ENCODE data around the gene ETS2. TPM values are rescaled to one million over a fixed set of nuclear protein-coding genes. Genes with fewer than 3 reads are reported as not detected.

Gene ETS2
- total RNA-seq, 2 experiments from 2014 or later = 44.7 to 61.9 TPM

DNA sequence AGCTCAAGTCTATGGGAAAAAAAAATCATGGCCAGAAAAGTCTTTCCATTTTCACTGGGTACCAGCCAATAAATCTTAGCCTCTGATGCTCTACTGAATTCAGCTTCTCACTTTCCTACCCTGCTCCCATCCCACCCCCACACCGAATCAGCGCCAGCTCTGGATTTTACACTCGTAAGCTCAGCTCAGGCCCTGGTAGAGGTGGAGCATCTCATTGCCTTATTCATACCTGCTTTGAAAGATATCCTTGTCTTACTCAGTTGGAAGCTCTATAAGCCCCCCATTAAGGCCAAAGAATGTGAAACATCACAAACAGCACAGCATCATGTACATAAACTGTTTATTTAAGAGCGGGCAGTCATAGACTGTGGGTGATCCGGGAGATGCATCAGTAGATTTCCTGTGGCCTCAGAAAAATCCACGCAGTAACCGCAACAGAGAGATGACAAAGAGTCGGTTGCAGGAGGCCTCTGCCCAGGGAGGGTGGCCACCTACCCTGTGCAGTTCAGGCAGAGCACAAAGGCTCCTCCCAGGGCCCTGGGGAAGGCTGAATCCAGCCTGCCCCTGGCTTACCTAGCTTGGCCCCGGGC, 36.4 kb upstream of the ETS2 start:
- peaks cover 73% of the 10 kb centered on the region for H3K4me1 Mint-ChIP-seq
- peak overlapping the region; percentile 97 for H3K27ac Mint-ChIP-seq
- peaks cover 8% of the 10 kb centered on the region for H3K9me3 Mint-ChIP-seq (ENCODE audit: low read depth)
- peaks cover 17% of the 10 kb centered on the region for H3K36me3 Mint-ChIP-seq (ENCODE audit: low read depth)
- CTCF ChIA-PET = interaction anchor here (0.7 to 2.4 kb wide), 10 partner anchors 8 to 620 kb away, joined by 3 to 14 read pairs (median 4); no protein-coding TSS in a partner anchor
- peaks cover 2% of the 10 kb centered on the region for H3K27me3 Mint-ChIP-seq
- H3K4me3 Mint-ChIP-seq = peak overlapping the region; percentile 46
- POLR2A ChIA-PET = interaction anchor here (1.1 to 2.4 kb wide), 5 partner anchors 36 to 420 kb away, joined by 3 to 17 read pairs (median 4); partner anchors contain the start of genes ETS2 and PSMG1
- intact Hi-C loops (cut with DNase I, micrococcal nuclease) = loop anchor here (2.0 to 10.0 kb wide), 5 partner anchors 543 to 1402 kb away; partner anchors contain the start of genes BRWD1 (in 2 of the 2) and DYRK1A (in 1 of the 2)
- peak; percentile 53 for DNase-seq
- no peak for ATAC-seq

- DNase-seq = no peak
- intact Hi-C loops (cut with DNase I, micrococcal nuclease) = no loop called here
- H3K27me3 Mint-ChIP-seq = no peaks in the 10 kb centered on the region
- peaks cover 9% of the 10 kb centered on the region for H3K36me3 Mint-ChIP-seq (ENCODE audit: low read depth)
- peak overlapping the region; percentile 55 for H3K27ac Mint-ChIP-seq
- H3K4me1 Mint-ChIP-seq = peaks cover 67% of the 10 kb centered on the region
- CTCF ChIA-PET = interaction anchor here (0.7 to 2.4 kb wide), 2 partner anchors 10 to 33 kb away, joined by 3 to 14 read pairs; no protein-coding TSS in a partner anchor
- no peak overlapping the region for H3K4me3 Mint-ChIP-seq
- POLR2A ChIA-PET = no interaction called here
- H3K9me3 Mint-ChIP-seq (ENCODE audit: low read depth) = peaks cover 5% of the 10 kb centered on the region
- ATAC-seq = no peak
Observed at GRCh38 chr21:38770660-38771059, 35.1 kb upstream of the ETS2 start.

DNA sequence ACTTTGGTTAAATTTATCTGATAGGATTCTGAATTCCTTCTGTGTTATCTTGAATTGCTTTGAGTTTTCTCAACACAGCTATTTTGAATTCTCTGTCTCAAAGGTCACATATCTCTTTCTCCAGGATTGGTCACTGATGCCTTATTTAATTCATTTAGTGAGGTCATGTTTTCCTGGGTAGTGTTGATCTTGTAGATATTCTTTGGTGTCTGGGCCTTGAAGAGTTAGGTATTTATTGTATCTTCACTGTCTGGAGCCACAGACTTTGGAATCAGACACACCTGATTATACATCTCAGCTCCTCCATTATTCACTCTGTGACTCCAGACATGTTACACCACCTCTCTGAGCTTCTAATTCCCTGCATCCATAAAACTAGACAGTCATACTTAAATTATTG, 34.2 kb upstream of the ETS2 start:
- Mint-ChIP-seq H3K36me3 (ENCODE audit: low read depth) (peaks cover under 1% of the 10 kb centered on the region), H3K9me3 (ENCODE audit: low read depth) (no peaks in the 10 kb centered on the region), H3K4me1 (peaks cover 65% of the 10 kb centered on the region), H3K4me3 (no peak overlapping the region), H3K27ac (no peak overlapping the region), H3K27me3 (peaks cover 6% of the 10 kb centered on the region)
- DNase-seq (no peak), ATAC-seq (no peak)
- POLR2A ChIA-PET = interaction anchor here (0.6 kb wide), 1 partner anchor 22 kb away, joined by 3 read pairs; no protein-coding TSS in a partner anchor
- CTCF ChIA-PET = no interaction called here
- intact Hi-C loops (cut with DNase I, micrococcal nuclease) = no loop called here

GRCh38 chr21:38772646-38773045, 33.1 kb upstream of the ETS2 start:
- Mint-ChIP-seq H3K36me3 (ENCODE audit: low read depth) (no peaks in the 10 kb centered on the region), H3K4me3 (peak overlapping the region; percentile 24), H3K4me1 (peaks cover 69% of the 10 kb centered on the region), H3K27me3 (peaks cover 9% of the 10 kb centered on the region), H3K9me3 (ENCODE audit: low read depth) (no peaks in the 10 kb centered on the region), H3K27ac (peak overlapping the region; percentile 75)
- ATAC-seq = no peak
- CTCF ChIA-PET = interaction anchor here (1.1 kb wide), 1 partner anchor 27 kb away, joined by 3 read pairs; no protein-coding TSS in a partner anchor
- POLR2A ChIA-PET = interaction anchor here (0.5 kb wide), 1 partner anchor 639 kb away, joined by 3 read pairs; no protein-coding TSS in a partner anchor
- intact Hi-C loops (cut with DNase I, micrococcal nuclease) = no loop called here
- no peak for DNase-seq

- intact Hi-C loops (cut with DNase I, micrococcal nuclease) = no loop called here
- ChIA-PET CTCF (interaction anchor here (1.0 to 1.1 kb wide), 2 partner anchors 26 to 42 kb away, joined by 3 read pairs; no protein-coding TSS in a partner anchor), POLR2A (interaction anchor here (0.5 to 0.8 kb wide), 4 partner anchors 34 to 639 kb away, joined by 3 to 4 read pairs (median 3); no protein-coding TSS in a partner anchor)
- peak overlapping the region; percentile 24 for H3K4me3 Mint-ChIP-seq
- peaks cover 9% of the 10 kb centered on the region for H3K27me3 Mint-ChIP-seq
- peaks cover 68% of the 10 kb centered on the region for H3K4me1 Mint-ChIP-seq
- peak overlapping the region; percentile 75 for H3K27ac Mint-ChIP-seq
- peak; percentile 58 for ATAC-seq
- H3K36me3 Mint-ChIP-seq (ENCODE audit: low read depth) = peaks cover 2% of the 10 kb centered on the region
- H3K9me3 Mint-ChIP-seq (ENCODE audit: low read depth) = peaks cover 2% of the 10 kb centered on the region
- DNase-seq = peak; percentile 62
Observed at GRCh38 chr21:38773099-38774061, 32.3 kb upstream of the ETS2 start.

GRCh38 chr21:38774152-38774551, 31.6 kb upstream of the ETS2 start:
- intact Hi-C loops (cut with DNase I, micrococcal nuclease) = no loop called here
- Mint-ChIP-seq H3K27me3 (peaks cover 11% of the 10 kb centered on the region), H3K9me3 (ENCODE audit: low read depth) (peaks cover 10% of the 10 kb centered on the region), H3K4me1 (peaks cover 62% of the 10 kb centered on the region), H3K36me3 (ENCODE audit: low read depth) (peaks cover 8% of the 10 kb centered on the region), H3K4me3 (no peak overlapping the region), H3K27ac (no peak overlapping the region)
- ATAC-seq (no peak), DNase-seq (no peak)
- ChIA-PET CTCF (no interaction called here), POLR2A (interaction anchor here (0.5 kb wide), 1 partner anchor 20 kb away, joined by 3 read pairs; no protein-coding TSS in a partner anchor)

DNA sequence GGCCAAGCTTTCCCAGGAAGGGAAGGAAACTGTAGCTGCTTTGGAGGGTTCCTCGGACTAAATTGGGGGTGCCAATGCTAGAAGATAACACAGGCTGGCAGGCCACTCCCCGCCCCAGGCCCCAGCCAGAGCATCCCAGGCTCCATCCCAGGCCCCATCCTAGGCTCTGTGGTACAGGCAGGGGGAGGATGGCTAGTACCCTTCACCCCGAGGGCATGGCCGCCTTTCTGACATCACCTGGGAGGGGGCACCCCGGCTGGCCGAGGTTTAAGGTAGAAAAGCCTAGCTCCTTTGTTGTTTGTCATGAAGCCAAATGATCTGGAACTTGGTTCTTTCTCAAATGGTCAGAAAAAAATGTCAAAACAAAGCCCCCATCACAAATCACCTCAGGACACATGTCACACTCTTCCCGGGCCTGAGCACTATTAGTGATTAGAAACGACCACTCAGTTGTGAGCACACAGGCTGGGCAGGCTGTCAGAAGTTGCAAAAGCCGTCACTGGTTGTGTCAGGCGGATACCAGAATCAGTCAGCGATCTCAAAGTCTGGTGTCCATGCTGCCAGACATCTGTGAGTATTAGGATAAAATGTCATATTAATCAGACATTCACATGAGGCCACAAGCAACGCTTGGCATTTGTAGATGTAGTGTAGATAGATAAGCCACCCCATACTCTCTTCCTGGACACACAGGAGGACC, 31.0 kb upstream of the ETS2 start:
- H3K27me3 Mint-ChIP-seq = peaks cover 11% of the 10 kb centered on the region
- H3K4me1 Mint-ChIP-seq = peaks cover 56% of the 10 kb centered on the region
- ChIA-PET POLR2A (interaction anchor here (0.5 kb wide), 1 partner anchor 20 kb away, joined by 3 read pairs; no protein-coding TSS in a partner anchor), CTCF (no interaction called here)
- no peak for ATAC-seq
- no peak overlapping the region for H3K4me3 Mint-ChIP-seq
- peaks cover 10% of the 10 kb centered on the region for H3K9me3 Mint-ChIP-seq (ENCODE audit: low read depth)
- no peak for DNase-seq
- intact Hi-C loops (cut with DNase I, micrococcal nuclease) = no loop called here
- no peak overlapping the region for H3K27ac Mint-ChIP-seq
- peaks cover 8% of the 10 kb centered on the region for H3K36me3 Mint-ChIP-seq (ENCODE audit: low read depth)

DNA sequence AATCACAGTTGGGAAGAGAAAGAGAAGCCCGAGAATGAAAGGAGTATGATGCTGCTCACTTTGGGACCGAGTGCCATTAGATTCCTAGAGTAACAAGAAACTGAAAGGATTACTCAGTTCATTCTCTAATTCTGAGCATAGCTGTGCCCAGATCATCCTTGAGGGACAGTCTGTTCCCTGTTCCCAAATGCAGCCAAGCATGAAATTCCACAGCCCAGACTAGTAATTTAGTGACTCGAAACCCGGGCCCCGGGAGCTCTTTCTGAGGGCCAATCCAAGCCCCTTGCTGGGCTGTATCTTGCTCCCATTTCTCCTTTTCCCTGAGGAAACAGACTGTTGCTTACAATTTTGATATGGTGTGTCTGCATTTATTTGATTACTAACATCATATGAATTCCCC, 30.0 kb upstream of the ETS2 start:
- ATAC-seq (no peak), DNase-seq (no peak)
- H3K4me1 Mint-ChIP-seq = peaks cover 56% of the 10 kb centered on the region
- ChIA-PET CTCF (no interaction called here), POLR2A (no interaction called here)
- peaks cover 10% of the 10 kb centered on the region for H3K9me3 Mint-ChIP-seq (ENCODE audit: low read depth)
- H3K27ac Mint-ChIP-seq = no peak overlapping the region
- peaks cover 11% of the 10 kb centered on the region for H3K27me3 Mint-ChIP-seq
- no peak overlapping the region for H3K4me3 Mint-ChIP-seq
- intact Hi-C loops (cut with DNase I, micrococcal nuclease) = no loop called here
- H3K36me3 Mint-ChIP-seq (ENCODE audit: low read depth) = peaks cover 8% of the 10 kb centered on the region

DNA sequence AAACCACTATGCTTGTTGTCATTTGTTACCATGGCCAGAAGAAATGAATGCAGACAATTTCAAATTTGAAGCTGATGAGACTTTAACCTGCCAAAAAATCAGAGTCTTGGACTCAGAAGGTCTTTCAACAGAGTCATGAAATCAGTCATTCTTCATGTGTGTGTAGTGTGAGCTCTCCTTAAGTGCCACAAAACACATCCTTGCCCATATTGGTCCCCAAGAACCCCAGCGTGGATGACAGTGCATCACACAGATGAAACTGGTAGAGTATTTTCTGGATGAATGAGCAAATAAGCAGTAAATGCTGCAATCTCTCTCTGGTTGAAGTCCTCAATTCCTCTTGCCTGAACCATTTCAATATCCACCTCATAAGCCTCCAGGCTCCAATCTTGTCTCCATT, 28.7 kb upstream of the ETS2 start:
- peaks cover 11% of the 10 kb centered on the region for H3K27me3 Mint-ChIP-seq
- peak; percentile 25 for DNase-seq
- H3K4me1 Mint-ChIP-seq = peaks cover 55% of the 10 kb centered on the region
- H3K36me3 Mint-ChIP-seq (ENCODE audit: low read depth) = peaks cover 12% of the 10 kb centered on the region
- ChIA-PET CTCF (interaction anchor here (1.3 to 1.7 kb wide), 2 partner anchors 8 to 27 kb away, joined by 3 to 6 read pairs; no protein-coding TSS in a partner anchor), POLR2A (interaction anchor here (0.6 kb wide), 1 partner anchor 532 kb away, joined by 3 read pairs; no protein-coding TSS in a partner anchor)
- intact Hi-C loops (cut with DNase I, micrococcal nuclease) = no loop called here
- H3K9me3 Mint-ChIP-seq (ENCODE audit: low read depth) = peaks cover 15% of the 10 kb centered on the region
- no peak overlapping the region for H3K27ac Mint-ChIP-seq
- ATAC-seq = peak; percentile 16
- H3K4me3 Mint-ChIP-seq = no peak overlapping the region

- ChIA-PET POLR2A (interaction anchor here (0.6 kb wide), 1 partner anchor 532 kb away, joined by 3 read pairs; no protein-coding TSS in a partner anchor), CTCF (interaction anchor here (1.3 to 1.7 kb wide), 2 partner anchors 9 to 26 kb away, joined by 3 to 6 read pairs; no protein-coding TSS in a partner anchor)
- H3K4me1 Mint-ChIP-seq = peaks cover 53% of the 10 kb centered on the region
- ATAC-seq (no peak), DNase-seq (no peak)
- H3K36me3 Mint-ChIP-seq (ENCODE audit: low read depth) = peaks cover 17% of the 10 kb centered on the region
- peaks cover 20% of the 10 kb centered on the region for H3K9me3 Mint-ChIP-seq (ENCODE audit: low read depth)
- intact Hi-C loops (cut with DNase I, micrococcal nuclease) = no loop called here
- peaks cover 11% of the 10 kb centered on the region for H3K27me3 Mint-ChIP-seq
- H3K4me3 Mint-ChIP-seq = no peak overlapping the region
- no peak overlapping the region for H3K27ac Mint-ChIP-seq
Observed at GRCh38 chr21:38777531-38777930, 28.2 kb upstream of the ETS2 start.

All from activated CD4-positive, alpha-beta T cell treated with anti-CD3 and anti-CD28 coated beads for 36 hours (primary cell).